Amniotic epithelial cell (primary cell): ENCODE results near the gene FAM3D.
"Not testable (repeated sequence)": the region's sequence is repeated elsewhere in the genome, so short reads cannot be mapped to it uniquely, and the experiment has no call there.

Experiments
- DNase-seq: peaks from one replicate; pipeline ENCODE4 v3.0.0-alpha.2; 2010; ENCODE audit warnings: low read depth

The FAM3D gene

GRCh38 chr3:58683466-58683865 lies 16.9 kb upstream of the FAM3D start:
- DNase-seq: peak; percentile 8

GRCh38 chr3:58683001-58683458 lies 16.5 kb upstream of the FAM3D start:
- DNase-seq: no peak

GRCh38 chr3:58681863-58682262 lies 15.3 kb upstream of the FAM3D start:
- no peak for DNase-seq

GRCh38 chr3:58680879-58681525 lies 14.4 kb upstream of the FAM3D start:
- DNase-seq: no peak

GRCh38 chr3:58679974-58680666 lies 13.5 kb upstream of the FAM3D start:
- no peak for DNase-seq

- no peak for DNase-seq
Measured at GRCh38 chr3:58679446-58679845, 12.9 kb upstream of the FAM3D start.

- DNase-seq: not testable (repeated sequence)
Measured at GRCh38 chr3:58678177-58678970, 11.8 kb upstream of the FAM3D start.

GRCh38 chr3:58672880-58673279 lies 6.3 kb upstream of the FAM3D start:
- DNase-seq: no peak

GRCh38 chr3:58672451-58672850 lies 5.9 kb upstream of the FAM3D start:
- no peak for DNase-seq

GRCh38 chr3:58670506-58671135 lies 4.0 kb upstream of the FAM3D start:
- no peak for DNase-seq

- no peak for DNase-seq
Measured at GRCh38 chr3:58668247-58668646, 1.7 kb upstream of the FAM3D start.

- no peak for DNase-seq
Measured at GRCh38 chr3:58667704-58668103, 1.1 kb upstream of the FAM3D start.

GRCh38 chr3:58667229-58667628 lies 655 bp upstream of the FAM3D start:
- DNase-seq: no peak

GRCh38 chr3:58665405-58665804 lies 1.2 kb downstream of the FAM3D start:
- DNase-seq: no peak

- no peak for DNase-seq
Measured at GRCh38 chr3:58664611-58665010, 2.0 kb downstream of the FAM3D start.

GRCh38 chr3:58661836-58662420 lies 4.6 kb downstream of the FAM3D start:
- no peak for DNase-seq

- no peak for DNase-seq
Measured at GRCh38 chr3:58660998-58661397, 5.6 kb downstream of the FAM3D start.

GRCh38 chr3:58659051-58659675 lies 7.4 kb downstream of the FAM3D start:
- DNase-seq: peak; percentile 41

- no peak for DNase-seq
Measured at GRCh38 chr3:58658508-58658907, 8.1 kb downstream of the FAM3D start.

- no peak for DNase-seq
Measured at GRCh38 chr3:58657571-58658141, 8.9 kb downstream of the FAM3D start.

- DNase-seq: no peak
Measured at GRCh38 chr3:58657036-58657520, 9.5 kb downstream of the FAM3D start.
